Skeletal muscle tissue (tissue), 4 donors: ENCODE results near the gene MIX23. TPM values are rescaled to one million over a fixed set of nuclear protein-coding genes. Genes with fewer than 3 reads are reported as not detected.
"Not testable (repeated sequence)": the region's sequence is repeated elsewhere in the genome, so short reads cannot be mapped to it uniquely, and the experiment has no call there.

ENCODE experiments used
- H3K27ac ChIP-seq: one replicate; pipeline ENCODE4 v1.7.0; 2013; ENCODE audit warnings: mild to moderate bottlenecking, low read depth, low read length, inconsistent platforms
- H3K27me3 ChIP-seq, 3 donors: one replicate each; pipeline ENCODE4 v1.7.0; 2013; ENCODE audit warnings: low read length in 3 of 3; ENCODE audit not compliant: control insufficient read depth in 3 of 3, insufficient read depth in 3 of 3
- H3K36me3 ChIP-seq, 3 donors: one replicate each; pipeline ENCODE4 v1.7.0; 2013; ENCODE audit warnings: low read length in 3 of 3; ENCODE audit not compliant: control insufficient read depth in 3 of 3, insufficient read depth in 3 of 3
- H3K4me1 ChIP-seq, 3 donors: one replicate each; pipeline ENCODE4 v1.7.0; 2013; ENCODE audit warnings: low read length in 3 of 3, mild to moderate bottlenecking in 3 of 3; ENCODE audit not compliant: control insufficient read depth in 3 of 3, insufficient read depth in 3 of 3
- H3K4me3 ChIP-seq, 3 donors: one replicate each; pipeline ENCODE4 v1.7.0; 2013; ENCODE audit warnings: low read length in 3 of 3
- H3K9ac ChIP-seq, 3 donors: one replicate each; pipeline ENCODE4 v1.7.0; 2013; ENCODE audit warnings: low read length in 3 of 3, mild to moderate bottlenecking in 3 of 3, moderate library complexity in 2 of 3, low read depth in 1 of 3
- H3K9me3 ChIP-seq, 3 donors: one replicate each; pipeline ENCODE4 v1.7.0; 2013; ENCODE audit warnings: low read length in 3 of 3; ENCODE audit not compliant: control insufficient read depth in 3 of 3
- total RNA-seq: library from RNA; depleted of rRNA; stranded (reverse); fragments of >200 nt; gene quantifications from one replicate; pipeline ENCODE4 v1.2.3, GENCODE V29; 2014
- donor health status: Osteomylitis.

Gene MIX23
- total RNA-seq, 1 donor from 2014 or later = 27.7 TPM

DNA sequence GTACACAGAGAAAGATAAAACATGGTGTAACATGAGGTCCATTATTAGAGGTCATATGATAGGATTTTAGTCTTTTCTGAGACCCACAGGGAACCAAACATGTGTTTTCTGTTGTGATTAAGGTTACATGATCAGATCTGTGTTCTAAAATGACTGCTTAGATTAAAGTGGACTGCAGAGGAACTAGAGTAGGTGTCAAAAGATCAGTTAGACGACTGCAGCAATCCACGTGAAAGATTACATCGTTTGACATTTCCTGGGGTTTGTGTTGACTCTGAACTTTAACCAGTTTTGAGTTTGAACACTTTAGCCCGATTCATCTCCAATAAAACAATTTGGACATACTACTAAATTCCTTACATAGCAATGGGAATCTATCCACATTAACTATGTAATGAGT lies 5.1 kb downstream of the MIX23 start:
- Histone ChIP-seq H3K9ac (no peak overlapping the region), H3K9me3 (no peaks in the 10 kb centered on the region), H3K4me1 (peaks cover 3 to 9% (median 4%) of the 10 kb centered on the region in 3 donors), H3K36me3 (no peaks in the 10 kb centered on the region), H3K4me3 (no peak overlapping the region), H3K27me3 (no peaks in the 10 kb centered on the region), H3K27ac (no peak overlapping the region)

DNA sequence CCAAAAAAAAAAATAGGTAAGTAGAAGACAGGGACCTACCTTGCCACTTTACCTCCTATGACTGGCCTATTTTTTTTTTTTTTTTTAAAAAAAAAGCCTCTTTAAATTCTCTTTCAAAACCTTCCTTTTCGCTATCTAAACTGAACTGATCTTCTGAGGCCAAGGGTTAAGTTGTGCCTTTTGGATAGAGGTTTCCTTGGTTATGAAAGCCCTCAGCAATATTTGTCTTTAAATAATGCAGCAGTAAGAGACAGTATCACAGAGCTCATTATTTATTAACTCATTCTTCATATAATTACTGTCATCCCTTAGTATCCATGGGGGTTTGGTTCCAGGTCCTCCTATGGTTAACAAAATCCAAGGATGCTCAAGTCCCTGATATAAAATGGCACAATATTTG lies 9.0 kb downstream of the MIX23 start:
- no peaks in the 10 kb centered on the region for H3K27me3 ChIP-seq

DNA sequence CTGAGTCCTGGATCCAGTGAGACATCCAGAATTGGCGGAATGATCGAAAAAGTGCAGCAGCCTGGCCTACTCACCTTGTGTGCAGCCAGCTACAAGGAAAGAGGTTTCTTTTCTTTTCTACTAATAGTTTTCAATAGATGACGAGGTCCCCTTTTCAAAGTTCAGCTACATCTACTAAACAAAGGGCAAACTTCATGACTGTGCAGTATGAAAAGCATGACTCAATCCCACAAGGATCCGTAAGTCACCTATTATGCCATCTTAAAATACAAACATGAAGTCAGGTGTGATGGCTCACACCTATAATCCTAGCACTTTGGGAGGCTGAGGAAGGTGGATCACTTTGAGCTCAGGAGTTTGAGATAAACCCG lies 16.7 kb downstream of the MIX23 start:
- Histone ChIP-seq H3K27me3 (no peaks in the 10 kb centered on the region), H3K4me1 (no peaks in the 10 kb centered on the region), H3K4me3 (no peak overlapping the region), H3K36me3 (peaks cover 17 to 52% (median 37%) of the 10 kb centered on the region in 3 donors), H3K9ac (no peak overlapping the region), H3K9me3 (no peaks in the 10 kb centered on the region), H3K27ac (no peak overlapping the region)

More for the DNA sequence above, 9.0 kb downstream of the MIX23 start:
- Histone ChIP-seq H3K4me3 (no peak overlapping the region), H3K36me3 (peaks cover 2 to 13% (median 11%) of the 10 kb centered on the region in 3 donors), H3K4me1 (no peaks in the 10 kb centered on the region), H3K9ac (no peak overlapping the region), H3K9me3 (no peaks in the 10 kb centered on the region), H3K27ac (no peak overlapping the region)

DNA sequence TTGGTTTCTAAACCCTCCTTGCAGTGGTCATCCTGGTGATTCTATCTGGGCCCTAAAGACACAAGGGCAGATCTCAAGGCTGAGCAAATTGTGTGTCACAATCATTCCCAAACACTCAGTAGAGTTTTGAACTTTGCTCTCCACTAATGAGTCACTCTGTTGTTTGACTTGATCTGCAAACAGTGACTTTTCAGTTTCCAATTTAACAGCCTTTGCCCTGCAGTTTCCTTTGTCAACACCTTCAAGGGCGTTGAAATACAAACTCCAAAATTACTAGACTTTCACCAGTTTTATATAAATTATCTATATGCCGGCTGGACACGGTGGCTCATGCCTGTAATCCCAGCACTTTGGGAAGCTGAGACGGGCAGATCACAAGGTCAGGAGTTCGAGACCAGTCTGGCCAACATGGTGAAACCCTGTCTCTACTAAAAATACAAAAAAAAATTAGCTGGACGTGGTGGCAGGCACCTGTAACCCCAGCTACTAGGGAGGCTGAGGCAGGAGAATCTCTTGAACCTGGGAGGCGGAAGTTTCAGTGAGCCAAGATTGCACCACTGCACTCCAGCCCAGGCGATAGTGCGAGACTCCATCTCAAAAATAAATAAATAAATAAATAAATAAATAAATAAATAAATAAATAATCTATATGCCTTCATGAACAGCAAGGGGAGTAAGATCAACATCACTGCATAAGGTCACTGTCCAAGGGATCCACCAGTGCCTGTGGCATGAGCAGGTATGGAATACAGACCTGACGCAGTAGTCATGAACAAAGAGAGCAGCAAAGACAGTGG lies 17.3 kb downstream of the MIX23 start:
- H3K9me3 ChIP-seq, H3K27ac ChIP-seq, H3K4me1 ChIP-seq, H3K27me3 ChIP-seq, H3K4me3 ChIP-seq, H3K9ac ChIP-seq: not testable (repeated sequence)
- H3K36me3 ChIP-seq = peaks cover 17 to 52% (median 37%) of the 10 kb centered on the region in 3 donors

DNA sequence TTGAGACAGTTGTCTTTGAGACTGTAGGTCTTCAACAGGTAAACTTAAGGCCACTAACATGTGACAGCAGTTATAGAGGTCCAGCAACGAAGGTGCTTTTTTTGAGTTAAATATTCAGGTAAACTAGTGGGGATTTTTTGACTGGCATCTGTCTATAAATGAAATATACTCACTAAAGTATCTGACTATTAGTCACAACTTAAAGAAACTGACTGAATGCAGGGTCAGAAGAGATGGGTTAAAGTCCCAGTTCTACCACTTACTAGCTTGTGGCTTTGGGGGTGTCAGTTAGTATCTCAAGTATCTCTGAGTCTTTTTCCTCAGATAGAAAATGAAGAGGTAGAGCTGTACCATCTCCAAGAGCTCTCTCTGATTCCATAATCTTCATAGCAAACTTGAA lies 18.0 kb downstream of the MIX23 start:
- H3K27ac ChIP-seq = no peak overlapping the region
- H3K9me3 ChIP-seq = no peaks in the 10 kb centered on the region
- H3K27me3 ChIP-seq = no peaks in the 10 kb centered on the region
- no peaks in the 10 kb centered on the region for H3K4me1 ChIP-seq
- H3K9ac ChIP-seq = no peak overlapping the region
- no peak overlapping the region for H3K4me3 ChIP-seq
- peaks cover 17 to 52% (median 34%) of the 10 kb centered on the region in 3 donors for H3K36me3 ChIP-seq

DNA sequence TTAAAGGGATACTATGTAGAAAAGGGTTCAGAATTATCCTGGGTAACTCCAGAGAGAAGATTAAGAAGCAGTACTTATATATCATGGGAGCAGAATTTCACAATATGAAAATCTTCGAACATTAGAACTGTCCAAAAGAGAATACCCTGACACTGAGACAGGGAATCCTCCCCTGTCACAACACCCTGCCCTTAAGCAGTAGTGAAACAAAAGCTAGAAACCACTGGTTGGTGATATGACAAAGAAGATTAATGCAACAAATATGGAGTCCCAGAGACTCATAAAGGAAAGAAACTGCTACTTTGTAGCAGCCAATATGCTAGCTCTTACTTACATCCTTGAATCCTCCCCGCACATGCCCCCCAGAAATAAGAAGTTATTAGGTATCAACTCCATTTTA lies 18.5 kb downstream of the MIX23 start:
- Histone ChIP-seq H3K27ac (no peak overlapping the region), H3K4me3 (no peak overlapping the region), H3K9ac (no peak overlapping the region), H3K36me3 (peaks cover 17 to 48% (median 30%) of the 10 kb centered on the region in 3 donors), H3K9me3 (no peaks in the 10 kb centered on the region), H3K27me3 (no peaks in the 10 kb centered on the region), H3K4me1 (no peaks in the 10 kb centered on the region)

DNA sequence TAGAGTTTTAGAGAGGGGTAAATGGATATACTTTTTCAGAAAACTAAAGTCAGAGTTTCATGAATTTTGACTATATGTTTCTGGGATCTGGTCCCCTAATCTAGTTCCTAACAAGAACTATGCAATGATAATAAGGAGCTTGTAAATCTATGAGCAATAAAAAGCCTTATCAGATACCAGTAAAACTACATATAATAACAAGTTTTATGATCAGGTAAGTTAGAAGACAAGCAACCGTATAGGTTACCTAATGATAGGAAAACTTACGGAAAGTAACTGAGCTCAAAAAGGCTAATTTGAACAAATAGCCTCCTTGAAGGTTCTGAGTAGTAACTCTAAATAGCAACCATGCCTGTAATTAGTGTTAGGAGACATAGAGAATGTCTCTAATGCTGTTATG lies 21.0 kb downstream of the MIX23 start:
- Histone ChIP-seq H3K4me1 (no peaks in the 10 kb centered on the region), H3K9me3 (no peaks in the 10 kb centered on the region), H3K27me3 (no peaks in the 10 kb centered on the region), H3K9ac (no peak overlapping the region), H3K4me3 (no peak overlapping the region), H3K36me3 (peaks cover 23 to 40% (median 34%) of the 10 kb centered on the region in 3 donors), H3K27ac (no peak overlapping the region)

DNA sequence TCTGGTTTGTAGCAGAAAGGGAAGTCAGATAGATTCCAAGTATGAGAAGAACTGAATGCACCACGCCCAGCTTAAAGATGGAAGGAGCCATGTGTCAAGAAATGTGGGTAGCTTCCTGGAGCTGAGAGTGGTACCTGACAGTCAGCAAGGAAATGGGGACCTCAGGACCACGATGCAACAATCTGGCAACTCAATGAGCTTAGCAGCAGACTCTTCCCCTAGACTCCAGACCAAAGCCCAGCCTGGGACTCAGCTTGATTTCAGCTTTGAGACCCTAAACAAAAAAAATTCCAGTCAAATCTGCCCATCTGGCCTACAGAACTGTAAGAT lies 24.4 kb downstream of the MIX23 start:
- Histone ChIP-seq H3K27ac (no peak overlapping the region), H3K9me3 (no peaks in the 10 kb centered on the region), H3K4me1 (no peaks in the 10 kb centered on the region), H3K27me3 (no peaks in the 10 kb centered on the region), H3K4me3 (no peak overlapping the region), H3K36me3 (peaks cover 10 to 20% (median 16%) of the 10 kb centered on the region in 3 donors), H3K9ac (no peak overlapping the region)

DNA sequence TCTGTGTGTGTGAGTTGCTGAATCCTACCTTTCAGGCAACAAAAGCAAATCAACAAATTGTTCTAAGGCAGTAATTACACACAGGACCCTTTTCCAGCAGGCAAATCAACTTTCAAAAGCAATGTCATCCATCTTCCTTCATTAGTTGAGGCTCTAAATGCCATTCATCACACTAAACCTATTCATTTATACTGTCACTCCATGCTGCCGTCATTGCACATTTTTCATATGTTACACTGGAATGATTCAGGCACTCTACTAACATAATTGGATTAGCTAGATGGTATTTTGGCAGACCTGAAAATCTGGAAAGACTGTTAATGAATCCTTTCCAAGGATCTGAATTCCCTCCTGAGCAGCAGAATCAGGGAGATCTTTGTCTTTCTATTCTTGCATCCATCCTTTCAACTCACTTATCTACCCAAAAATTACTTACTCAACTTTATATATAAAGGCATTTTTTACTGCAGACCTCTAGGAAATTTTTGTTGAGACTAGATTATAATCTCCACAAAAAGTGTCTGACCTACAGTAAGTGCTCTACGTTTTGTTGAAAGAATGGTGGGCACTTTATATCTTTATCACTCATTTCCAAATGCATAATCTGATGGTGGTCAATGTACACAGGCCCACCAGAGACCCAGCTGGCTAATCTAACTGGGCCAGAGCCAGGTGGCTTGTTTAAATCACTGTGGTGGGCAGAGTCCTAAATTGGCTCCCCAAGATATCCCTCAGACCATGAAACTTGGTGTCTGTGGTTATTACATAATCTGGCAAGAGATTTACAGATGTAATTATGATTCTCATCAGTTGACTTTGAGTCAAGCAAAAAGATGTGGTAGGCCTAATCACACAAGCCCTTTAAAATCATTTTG lies 25.0 kb downstream of the MIX23 start:
- no peak overlapping the region for H3K4me3 ChIP-seq
- H3K9ac ChIP-seq = no peak overlapping the region
- H3K36me3 ChIP-seq = peaks cover 9 to 20% (median 15%) of the 10 kb centered on the region in 3 donors
- H3K4me1 ChIP-seq = no peaks in the 10 kb centered on the region
- H3K27me3 ChIP-seq = no peaks in the 10 kb centered on the region
- H3K27ac ChIP-seq = no peak overlapping the region
- H3K9me3 ChIP-seq = no peaks in the 10 kb centered on the region

DNA sequence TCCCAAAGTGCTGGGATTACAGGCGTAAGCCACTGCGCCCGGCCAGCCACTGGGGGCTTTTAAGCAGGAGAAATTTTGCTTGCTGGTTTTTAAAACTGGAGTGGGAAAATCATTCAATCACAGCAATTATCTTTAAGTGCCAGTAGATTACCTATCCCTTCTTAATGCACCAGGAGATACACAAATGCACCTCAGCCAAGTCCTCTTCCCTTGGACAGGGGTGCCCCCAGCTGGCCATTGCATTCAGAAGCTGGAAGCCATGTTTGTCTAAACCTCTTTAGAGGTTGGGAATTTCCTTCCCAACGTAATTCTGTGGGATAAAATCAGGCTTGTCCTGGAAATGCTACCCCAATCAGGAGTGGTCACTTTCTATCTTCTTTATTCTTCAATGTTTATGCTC lies 26.6 kb downstream of the MIX23 start:
- no peaks in the 10 kb centered on the region for H3K4me1 ChIP-seq
- H3K4me3 ChIP-seq = no peak overlapping the region
- H3K9ac ChIP-seq = no peak overlapping the region
- H3K27ac ChIP-seq = no peak overlapping the region
- peaks cover 7 to 9% (median 8%) of the 10 kb centered on the region in 3 donors for H3K36me3 ChIP-seq
- H3K9me3 ChIP-seq = no peaks in the 10 kb centered on the region
- no peaks in the 10 kb centered on the region for H3K27me3 ChIP-seq
